NT2/D1 (cell line): ENCODE results near the gene EPHA2.

Experiments used
- SUZ12 ChIP-seq: IDR thresholded peaks from 2 replicates; pipeline ENCODE4 v1.6.1; 2011; ENCODE audit not compliant: insufficient read length, insufficient read depth; ENCODE audit errors: extremely low read depth
- YY1 ChIP-seq: IDR thresholded peaks from 2 replicates; pipeline ENCODE4 v1.6.1; 2011; ENCODE audit not compliant: insufficient read length, insufficient read depth
- ZNF274 ChIP-seq: IDR thresholded peaks from 2 replicates; pipeline ENCODE4 v1.6.1; 2011; ENCODE audit warnings: mild to moderate bottlenecking, low read depth, low read length

DNA sequence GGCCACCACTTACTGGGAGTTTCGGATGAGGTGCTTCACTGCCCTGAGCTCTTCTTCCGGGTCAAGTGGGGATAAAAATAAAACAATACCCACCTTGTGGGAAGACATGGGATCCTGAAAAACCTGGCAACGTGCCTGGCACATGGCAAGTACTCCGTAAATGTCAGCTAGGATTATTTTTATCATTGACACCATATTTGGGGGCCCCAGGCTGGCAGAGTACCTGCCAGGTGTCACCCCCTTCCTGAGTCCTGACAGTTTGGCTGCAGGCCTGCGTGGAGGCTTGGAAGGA lies 9.2 kb upstream of the EPHA2 start:
- TF ChIP-seq YY1 (no peak), ZNF274 (no peak), SUZ12 (no peak)
